Effector memory CD4-positive, alpha-beta T cell (primary cell): ENCODE measurements around the gene DDR2.
"Not testable (repeated sequence)": the region's sequence is repeated elsewhere in the genome, so short reads cannot be mapped to it uniquely, and the experiment has no call there.

ENCODE experiments used
- DNase-seq, 3 donors: peaks; one replicate each; pipeline ENCODE4 v3.0.0-alpha.2; 2020
- H3K27ac ChIP-seq: 2 replicates; pipeline ENCODE4 v1.7.0; 2013; ENCODE audit warnings: mild to moderate bottlenecking, low read length, moderate library complexity; ENCODE audit not compliant: insufficient read depth, poor library complexity, severe bottlenecking
- H3K27me3 ChIP-seq: replicated peaks from 2 replicates; pipeline ENCODE4 v1.7.0; 2013; ENCODE audit warnings: mild to moderate bottlenecking, low read length; ENCODE audit not compliant: insufficient read depth, control insufficient read depth, poor library complexity, severe bottlenecking
- H3K36me3 ChIP-seq: 2 replicates; pipeline ENCODE4 v1.7.0; 2013; ENCODE audit warnings: mild to moderate bottlenecking, low read length, moderate library complexity; ENCODE audit not compliant: control insufficient read depth, insufficient read depth
- H3K4me1 ChIP-seq: 2 replicates; pipeline ENCODE4 v1.7.0; 2013; ENCODE audit warnings: low read length, mild to moderate bottlenecking; ENCODE audit not compliant: control insufficient read depth, insufficient read depth, poor library complexity, severe bottlenecking
- H3K4me3 ChIP-seq: 2 replicates; pipeline ENCODE4 v1.7.0; 2013; ENCODE audit warnings: low read length, low read depth, mild to moderate bottlenecking; ENCODE audit not compliant: insufficient read depth, poor library complexity, severe bottlenecking
- H3K9me3 ChIP-seq: 2 replicates; pipeline ENCODE4 v1.7.0; 2013; ENCODE audit warnings: mild to moderate bottlenecking, low read length, moderate library complexity; ENCODE audit not compliant: control insufficient read depth

Gene DDR2

DNA sequence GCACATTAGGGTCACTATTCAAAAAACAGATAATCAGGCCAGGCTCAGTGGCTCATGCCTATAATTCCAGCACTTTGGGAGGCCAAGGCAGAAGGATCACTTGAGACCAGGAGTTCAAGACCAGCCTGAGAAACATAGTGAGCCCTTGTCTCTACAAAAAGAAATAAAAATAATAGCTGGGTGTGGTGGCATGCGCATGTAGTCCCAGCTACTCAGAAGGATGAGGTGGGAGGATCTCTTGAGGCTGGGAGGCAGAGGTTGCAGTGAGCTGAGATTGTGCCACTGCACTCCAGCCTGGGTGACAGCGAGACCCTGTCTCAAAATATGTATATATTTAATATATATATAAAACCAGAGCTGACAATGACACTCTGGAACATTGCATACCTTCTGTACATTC is 180.1 kb downstream of the DDR2 start:
- H3K27me3 ChIP-seq, H3K36me3 ChIP-seq, DNase-seq, H3K4me1 ChIP-seq, H3K27ac ChIP-seq, H3K4me3 ChIP-seq, H3K9me3 ChIP-seq: not testable (repeated sequence)

DNA sequence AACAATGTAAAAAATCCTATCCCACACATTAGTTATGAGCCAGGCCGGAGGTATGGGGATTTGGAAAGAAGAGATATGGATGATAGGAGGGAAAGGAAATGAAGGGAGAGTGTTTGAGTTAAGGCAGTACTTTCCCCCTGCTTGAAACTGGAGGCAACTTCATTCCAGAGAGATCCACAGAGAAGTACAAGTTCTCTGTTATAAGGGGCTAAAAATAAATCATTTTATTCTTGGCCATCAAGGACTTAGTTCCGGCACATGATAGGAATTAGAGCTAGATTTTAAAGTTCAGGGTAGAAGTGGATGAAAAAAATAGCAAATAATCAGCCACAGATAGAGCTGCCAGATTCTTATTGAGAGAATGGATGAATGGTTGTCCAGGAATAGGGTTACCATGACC is 185.9 kb downstream of the DDR2 start:
- H3K4me3 ChIP-seq, H3K27ac ChIP-seq, H3K9me3 ChIP-seq, H3K36me3 ChIP-seq, H3K27me3 ChIP-seq, DNase-seq, H3K4me1 ChIP-seq: not testable (repeated sequence)

DNA sequence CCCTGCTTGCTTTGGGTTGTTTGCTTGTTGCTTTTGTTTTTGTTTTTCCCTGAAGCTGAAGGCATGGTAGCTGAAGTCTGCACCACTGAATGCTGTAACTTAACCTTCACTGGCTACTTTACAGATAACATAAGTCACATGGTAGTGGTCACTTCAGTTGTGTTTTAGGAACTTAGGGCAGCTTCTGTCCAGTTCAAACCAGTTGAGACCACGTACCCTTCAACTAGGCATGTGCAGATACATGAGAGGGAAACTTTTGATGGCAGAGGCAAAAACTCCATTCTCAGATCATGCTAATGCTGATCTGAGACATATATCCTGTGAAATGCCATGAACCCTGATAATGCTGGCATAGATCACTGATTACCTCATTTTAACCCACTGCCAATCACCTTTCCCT is 186.4 kb downstream of the DDR2 start:
- H3K9me3 ChIP-seq, H3K27ac ChIP-seq, H3K36me3 ChIP-seq, DNase-seq, H3K4me3 ChIP-seq, H3K27me3 ChIP-seq, H3K4me1 ChIP-seq: not testable (repeated sequence)

DNA sequence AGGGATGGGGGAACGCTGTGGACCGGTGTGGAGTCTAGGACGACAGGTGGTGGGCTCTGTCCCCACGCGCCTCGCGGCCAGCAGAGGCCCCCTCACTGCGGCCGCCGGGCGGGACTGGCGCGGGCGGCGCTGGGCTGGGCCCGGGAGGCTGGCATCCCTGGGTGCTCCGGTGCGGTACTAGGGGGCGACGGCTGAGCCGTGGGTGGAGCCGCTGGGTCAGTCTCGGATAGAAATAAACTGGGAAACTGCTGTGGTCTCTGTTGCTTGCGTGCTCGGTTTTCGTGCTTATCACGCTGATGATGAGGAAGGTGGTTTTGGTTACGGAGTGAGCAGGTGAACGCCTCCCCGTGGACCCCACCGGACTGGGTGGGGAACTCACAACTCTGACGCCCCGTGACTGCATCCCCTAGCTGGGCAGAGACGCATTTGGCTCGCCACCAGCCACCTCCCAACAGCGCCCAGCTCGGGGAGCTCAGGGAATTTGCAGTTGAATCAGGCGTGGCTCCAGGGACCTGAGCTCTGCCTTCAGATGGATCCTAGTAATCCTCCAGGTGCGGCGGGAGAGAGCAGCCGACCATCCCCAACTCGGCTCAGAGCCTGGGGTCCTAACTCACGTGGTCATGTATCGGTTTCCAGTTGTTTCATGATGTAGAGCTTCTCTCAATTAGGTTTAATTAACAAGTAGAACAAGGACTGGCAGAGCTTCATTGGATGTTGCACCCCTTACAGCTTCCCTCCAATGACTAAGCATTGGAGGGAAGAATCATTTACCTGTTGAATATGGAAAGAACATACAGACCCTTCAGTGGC is 190.3 kb downstream of the DDR2 start:
- no peak for DNase-seq
- no peaks in the 10 kb centered on the region for H3K9me3 ChIP-seq
- H3K4me1 ChIP-seq, result peaks cover 9% of the 10 kb centered on the region
- H3K27ac ChIP-seq, result no peak overlapping the region
- no peaks in the 10 kb centered on the region for H3K36me3 ChIP-seq
- H3K4me3 ChIP-seq, result peak overlapping the region; percentile 25
- H3K27me3 ChIP-seq, result peaks cover 9% of the 10 kb centered on the region

DNA sequence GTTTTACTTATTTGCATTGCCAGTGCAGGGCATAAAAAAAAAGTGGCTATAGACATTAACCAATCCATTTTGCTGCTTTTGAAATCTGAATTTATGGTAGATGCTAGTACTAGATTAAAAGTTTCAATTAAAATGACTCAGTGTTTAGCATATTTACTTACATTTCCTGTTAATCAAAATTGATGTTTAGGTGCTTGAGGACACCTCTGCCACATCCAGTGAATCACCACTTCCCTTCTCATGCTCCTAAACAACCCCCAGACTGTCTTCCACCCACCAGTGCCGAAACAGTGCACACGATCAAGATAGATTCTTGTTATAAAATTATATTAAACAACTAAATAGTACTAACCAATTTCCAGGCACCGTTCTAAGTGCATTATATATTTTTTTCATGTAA is 191.0 kb downstream of the DDR2 start:
- no peak overlapping the region for H3K4me3 ChIP-seq
- H3K27me3 ChIP-seq, result peaks cover 9% of the 10 kb centered on the region
- no peaks in the 10 kb centered on the region for H3K9me3 ChIP-seq
- peaks cover 9% of the 10 kb centered on the region for H3K4me1 ChIP-seq
- no peaks in the 10 kb centered on the region for H3K36me3 ChIP-seq
- DNase-seq, result no peak
- no peak overlapping the region for H3K27ac ChIP-seq

DNA sequence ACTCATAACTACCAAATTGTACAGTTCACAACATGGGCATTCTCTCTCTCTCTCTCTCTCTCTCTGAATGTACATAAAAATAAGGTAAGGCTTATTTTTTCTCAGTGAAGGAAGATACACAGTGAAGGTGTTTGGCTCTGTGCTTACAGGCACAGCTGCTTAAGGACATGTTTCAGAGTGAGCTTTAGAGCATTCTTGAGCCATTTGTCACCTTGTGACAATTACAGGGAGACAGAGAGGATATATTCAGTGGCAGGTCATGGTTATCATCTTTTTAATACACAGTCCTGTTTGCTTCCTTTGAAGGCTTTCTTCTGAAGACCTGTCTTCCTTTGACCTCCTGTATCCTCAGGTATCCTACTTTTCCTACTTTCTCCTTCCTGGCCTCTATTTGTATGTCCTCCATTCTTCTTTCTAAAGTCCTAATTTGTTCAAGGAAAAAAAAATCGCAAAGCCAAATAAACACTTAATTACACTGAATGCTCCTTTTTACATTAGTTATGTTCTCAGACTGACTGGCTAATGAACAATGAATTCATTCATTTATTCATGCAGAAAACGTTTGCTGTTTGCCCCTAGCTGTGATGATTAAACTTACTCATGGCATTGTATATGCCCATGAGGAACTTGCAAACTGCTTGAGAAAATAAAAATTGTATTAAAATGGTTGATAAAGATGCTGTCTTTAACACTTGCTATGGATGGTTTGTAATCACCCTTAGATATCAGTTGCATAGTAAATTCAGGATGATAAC is 191.7 kb downstream of the DDR2 start:
- Histone ChIP-seq H3K27me3 (peaks cover 9% of the 10 kb centered on the region), H3K36me3 (no peaks in the 10 kb centered on the region)
- no peak for DNase-seq

DNA sequence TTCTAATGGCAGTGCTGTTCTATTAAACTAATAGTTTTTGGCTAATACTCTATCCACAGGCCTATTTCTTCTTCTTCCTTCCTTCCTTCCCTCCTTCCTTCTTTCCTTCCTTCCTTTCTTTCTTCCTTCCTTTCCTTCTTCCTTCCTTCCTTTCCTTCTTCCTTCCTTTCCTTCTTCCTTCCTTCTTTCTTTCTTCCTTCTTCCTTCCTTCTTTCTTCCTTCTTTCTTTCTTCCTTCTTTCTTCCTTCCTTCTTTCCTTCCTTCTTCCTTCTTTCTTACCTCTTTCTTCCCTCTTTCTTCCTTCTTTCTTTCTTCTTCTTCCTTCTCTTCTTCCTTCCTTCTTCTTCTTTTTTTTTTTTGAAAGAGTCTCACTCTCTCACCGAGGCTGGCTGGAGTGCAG is 197.0 kb downstream of the DDR2 start:
- Histone ChIP-seq H3K9me3 (no peaks in the 10 kb centered on the region), H3K27me3 (no peaks in the 10 kb centered on the region), H3K36me3 (no peaks in the 10 kb centered on the region)

More for the DNA sequence above, 191.7 kb downstream of the DDR2 start:
- Histone ChIP-seq H3K27ac (no peak overlapping the region), H3K9me3 (no peaks in the 10 kb centered on the region), H3K4me3 (no peak overlapping the region), H3K4me1 (peaks cover 9% of the 10 kb centered on the region)

DNA sequence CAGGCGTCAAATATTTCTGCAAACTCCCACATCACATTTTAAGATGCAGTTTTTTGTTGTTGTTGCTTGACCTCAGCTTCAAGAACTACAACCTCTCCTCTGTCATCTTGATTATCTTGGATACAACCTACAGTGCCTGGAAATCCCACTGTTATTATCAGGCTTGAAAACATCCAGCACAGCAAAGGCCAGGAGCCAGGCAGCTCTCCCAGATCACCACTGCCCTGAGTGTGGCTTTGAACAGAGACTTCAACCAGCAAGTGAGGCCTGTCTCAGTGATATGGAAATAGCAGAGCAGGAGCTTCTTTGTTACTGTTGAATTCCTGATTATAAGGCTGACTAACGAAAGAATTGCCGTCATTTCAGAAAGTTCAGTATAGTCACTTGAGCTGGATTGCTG is 200.2 kb downstream of the DDR2 start:
- Histone ChIP-seq H3K27me3 (no peaks in the 10 kb centered on the region), H3K4me3 (no peak overlapping the region), H3K27ac (no peak overlapping the region), H3K9me3 (no peaks in the 10 kb centered on the region), H3K4me1 (no peaks in the 10 kb centered on the region), H3K36me3 (no peaks in the 10 kb centered on the region)
- DNase-seq, result no peak

More for the DNA sequence above, 197.0 kb downstream of the DDR2 start:
- no peak overlapping the region for H3K27ac ChIP-seq
- DNase-seq, result no peak
- H3K4me3 ChIP-seq, result no peak overlapping the region
- no peaks in the 10 kb centered on the region for H3K4me1 ChIP-seq

DNA sequence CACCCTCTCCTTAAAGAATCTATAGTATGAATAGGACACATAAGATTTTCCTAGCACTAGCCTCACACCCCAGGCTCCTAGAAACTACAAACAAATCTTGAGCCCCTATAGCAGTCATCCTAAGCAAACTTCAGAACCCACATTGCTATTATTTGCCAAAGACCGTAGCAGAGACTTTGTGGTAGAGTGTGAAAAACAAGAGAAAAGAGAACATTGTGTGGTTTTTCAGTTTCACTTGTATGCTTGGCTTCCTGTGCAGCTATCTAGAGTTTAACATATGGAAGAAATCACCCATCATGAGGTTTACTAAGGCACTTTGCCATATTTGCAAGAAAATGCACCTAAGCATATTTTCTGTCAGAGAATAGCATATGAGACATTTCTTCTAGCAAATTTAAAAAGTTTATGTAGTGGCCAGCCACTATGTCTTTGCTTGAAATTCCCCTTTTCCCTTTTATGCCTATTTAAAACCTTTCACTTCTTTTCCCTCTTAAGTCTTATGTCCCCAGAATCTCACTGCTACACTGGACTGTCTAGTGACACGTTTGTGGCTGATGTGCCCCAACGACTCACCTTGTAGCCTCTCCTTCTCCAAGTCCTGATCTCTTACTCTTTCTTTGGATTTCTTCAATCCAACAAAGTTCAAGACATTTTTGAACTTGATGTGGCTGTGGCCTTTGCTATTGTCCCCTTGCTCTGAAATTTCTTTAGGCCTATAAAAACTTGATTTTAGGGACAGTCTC is 203.1 kb downstream of the DDR2 start:
- Histone ChIP-seq H3K27me3 (no peaks in the 10 kb centered on the region), H3K4me1 (no peaks in the 10 kb centered on the region), H3K36me3 (no peaks in the 10 kb centered on the region), H3K9me3 (peaks cover 10% of the 10 kb centered on the region), H3K4me3 (no peak overlapping the region), H3K27ac (no peak overlapping the region)
- DNase-seq, result no peak
